GM18868 (cell line): Measurements from ENCODE around the gene PDE5A.
"Not testable (repeated sequence)": the region's sequence is repeated elsewhere in the genome, so short reads cannot be mapped to it uniquely, and the experiment has no call there.

Experiments
- ATAC-seq: cut with Tn5 transposase; IDR thresholded peaks from one replicate; pipeline ENCODE4 v1.9.1; 2021; ENCODE audit warnings: mild to moderate bottlenecking, moderate library complexity; ENCODE audit not compliant: unreplicated experiment

PDE5A gene

GRCh38 chr4:119646347-119647071 is 17.9 kb upstream of the PDE5A start:
- no peak for ATAC-seq

- ATAC-seq: no peak
Observed at GRCh38 chr4:119643306-119644042, 14.9 kb upstream of the PDE5A start.

GRCh38 chr4:119641765-119642164 is 13.2 kb upstream of the PDE5A start:
- ATAC-seq: no peak

GRCh38 chr4:119638359-119638758 is 9.8 kb upstream of the PDE5A start:
- no peak for ATAC-seq

GRCh38 chr4:119636851-119637250 is 8.2 kb upstream of the PDE5A start:
- not testable (repeated sequence) for ATAC-seq

- no peak for ATAC-seq
Observed at GRCh38 chr4:119632216-119632615, 3.6 kb upstream of the PDE5A start.

GRCh38 chr4:119629142-119629471 is 503 bp upstream of the PDE5A start:
- ATAC-seq: peak; percentile 34

- peak; percentile 60 for ATAC-seq
Observed at GRCh38 chr4:119627267-119628255, 1.0 kb downstream of the PDE5A start.

- ATAC-seq: no peak
Observed at GRCh38 chr4:119626943-119627266, 1.7 kb downstream of the PDE5A start.

- ATAC-seq: no peak
Observed at GRCh38 chr4:119626420-119626819, 2.2 kb downstream of the PDE5A start.

GRCh38 chr4:119625761-119626160 is 2.8 kb downstream of the PDE5A start:
- ATAC-seq: no peak

- no peak for ATAC-seq
Observed at GRCh38 chr4:119624356-119624755, 4.2 kb downstream of the PDE5A start.

- no peak for ATAC-seq
Observed at GRCh38 chr4:119623025-119623424, 5.6 kb downstream of the PDE5A start.

GRCh38 chr4:119615068-119615719 is 13.4 kb downstream of the PDE5A start:
- peak; percentile 38 for ATAC-seq

GRCh38 chr4:119604266-119604665 is 24.3 kb downstream of the PDE5A start:
- ATAC-seq: no peak

- ATAC-seq: no peak
Observed at GRCh38 chr4:119602366-119602765, 26.2 kb downstream of the PDE5A start.

- ATAC-seq: no peak
Observed at GRCh38 chr4:119598521-119598920, 30.1 kb downstream of the PDE5A start.

- ATAC-seq: no peak
Observed at GRCh38 chr4:119597377-119597776, 31.2 kb downstream of the PDE5A start.

GRCh38 chr4:119593698-119594097 is 34.9 kb downstream of the PDE5A start:
- ATAC-seq: no peak

GRCh38 chr4:119592830-119593229 is 35.8 kb downstream of the PDE5A start:
- no peak for ATAC-seq

- ATAC-seq: no peak
Observed at GRCh38 chr4:119589165-119589564, 39.4 kb downstream of the PDE5A start.
